Endometrial microvascular endothelial cells (primary cell): ENCODE measurements around the gene GCNT2. TPM values are rescaled to one million over a fixed set of nuclear protein-coding genes. Genes with fewer than 3 reads are reported as not detected.
"Not testable (repeated sequence)": the region's sequence is repeated elsewhere in the genome, so short reads cannot be mapped to it uniquely, and the experiment has no call there.

ENCODE experiments used
- in situ Hi-C: cut with HindIII; loops from 2 replicates; pipeline ENCODE4 v1.10.0; 2017; ENCODE audit warnings: low sequenced_read_pairs, low pct_unique_long_range_greater_than_20kb; ENCODE audit errors: inconsistent ontology term
- total RNA-seq: library from RNA; depleted of rRNA; stranded (reverse); fragments of >200 nt; gene quantifications from one replicate; pipeline ENCODE4 v1.2.3, GENCODE V29; 2015; ENCODE audit errors: inconsistent ontology term

GCNT2 gene
- total RNA-seq: 30.8 TPM

GRCh38 chr6:10521104-10521808 lies at the start of gene GCNT2:
GCNT2 (plus strand) TSS chr6:10521351; CDS start chr6:10528912, 7,561 bp downstream.
- in situ Hi-C loops: no loop called here

- in situ Hi-C loops: no loop called here
Observed at GRCh38 chr6:10472634-10473033, 48.5 kb upstream of the GCNT2 start.

DNA sequence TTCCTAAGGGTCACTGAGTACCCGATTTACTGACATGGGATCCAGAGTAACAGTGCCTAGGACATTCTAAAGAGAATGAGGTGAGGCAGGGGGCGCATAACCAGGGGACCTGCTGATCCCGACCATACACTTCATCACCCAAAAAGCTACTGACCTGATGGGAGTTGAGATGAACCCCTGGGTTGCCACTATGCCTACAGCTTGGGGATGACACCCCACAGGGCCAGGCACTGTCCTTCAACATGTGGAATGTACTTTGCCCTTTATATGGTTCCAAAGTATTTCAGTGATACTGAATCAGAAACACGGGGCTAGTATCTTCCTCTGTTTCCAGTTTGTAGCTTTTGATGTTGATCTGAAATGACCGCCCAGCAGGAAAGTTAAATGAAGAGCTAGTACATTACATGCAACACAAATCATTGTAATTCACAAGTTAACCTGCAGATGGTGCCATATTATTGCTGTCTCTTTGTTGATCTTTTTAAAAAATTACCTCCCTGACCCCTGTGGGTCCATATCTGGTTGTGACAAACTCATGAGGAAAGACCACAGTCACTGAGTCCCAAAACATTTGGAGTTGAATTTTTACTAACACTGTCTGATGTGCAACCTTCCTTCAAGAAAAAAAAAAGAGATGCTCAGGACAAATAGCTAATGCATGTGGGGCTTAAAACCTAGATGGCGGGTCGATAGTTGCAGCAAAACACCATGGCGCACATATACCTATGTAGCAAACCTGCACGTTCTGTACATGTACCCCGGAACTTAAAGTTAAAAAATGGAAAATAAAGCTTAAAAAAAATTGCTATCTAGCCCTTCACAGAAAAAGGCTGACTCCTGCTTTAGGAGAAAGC lies 42.7 kb upstream of the GCNT2 start:
- in situ Hi-C loops: no loop called here

GRCh38 chr6:10479939-10480700 lies 41.0 kb upstream of the GCNT2 start:
- in situ Hi-C loops: no loop called here

DNA sequence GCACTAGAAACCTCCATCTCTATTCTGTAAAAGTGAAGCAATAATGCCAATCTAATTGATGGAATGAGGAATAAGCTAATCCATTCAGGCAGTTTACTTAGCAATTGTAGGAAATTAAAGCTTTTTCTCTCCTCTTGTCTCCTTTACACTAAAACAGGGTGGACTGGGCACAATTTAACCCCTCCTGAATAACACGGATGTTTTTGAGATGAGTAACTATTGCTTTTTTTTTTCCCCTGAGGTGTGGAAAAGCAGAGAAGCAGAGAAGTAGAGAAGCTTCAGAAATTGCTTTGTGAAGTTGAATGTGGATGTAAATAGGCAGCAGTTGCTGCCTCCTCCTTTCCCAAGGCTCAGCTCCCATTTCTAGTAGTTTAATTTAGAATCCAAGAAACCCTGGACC lies 40.0 kb upstream of the GCNT2 start:
- in situ Hi-C loops: no loop called here

- in situ Hi-C loops: no loop called here
Observed at GRCh38 chr6:10482636-10483257, 38.4 kb upstream of the GCNT2 start.

GRCh38 chr6:10484912-10485311 lies 36.2 kb upstream of the GCNT2 start:
- in situ Hi-C loops: no loop called here

GRCh38 chr6:10485406-10485805 lies 35.7 kb upstream of the GCNT2 start:
- in situ Hi-C loops: no loop called here

DNA sequence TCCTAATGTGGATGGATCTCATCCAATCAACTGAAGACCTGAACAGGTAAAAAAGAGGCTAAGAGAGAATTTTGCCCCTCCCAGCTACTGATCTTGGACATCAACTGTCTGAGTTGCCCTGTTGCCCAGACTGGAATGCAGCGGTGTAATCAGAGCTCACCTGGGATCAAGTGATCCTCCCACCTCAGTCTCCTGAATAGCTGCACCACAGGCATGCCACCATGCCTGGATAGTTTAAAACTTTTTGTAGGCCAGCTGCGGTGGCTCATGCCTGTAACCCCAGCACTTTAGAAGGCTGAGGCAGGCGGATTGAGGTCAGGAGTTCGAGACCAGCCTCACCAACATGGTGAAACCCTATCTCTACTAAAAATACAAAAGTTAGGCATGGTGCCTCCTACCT lies 34.9 kb upstream of the GCNT2 start:
- in situ Hi-C loops: no loop called here

GRCh38 chr6:10486944-10487588 lies 34.1 kb upstream of the GCNT2 start:
- in situ Hi-C loops: not testable (repeated sequence)

- in situ Hi-C loops: no loop called here
Observed at GRCh38 chr6:10487668-10488327, 33.4 kb upstream of the GCNT2 start.

GRCh38 chr6:10491463-10491862 lies 29.7 kb upstream of the GCNT2 start:
- in situ Hi-C loops: no loop called here

DNA sequence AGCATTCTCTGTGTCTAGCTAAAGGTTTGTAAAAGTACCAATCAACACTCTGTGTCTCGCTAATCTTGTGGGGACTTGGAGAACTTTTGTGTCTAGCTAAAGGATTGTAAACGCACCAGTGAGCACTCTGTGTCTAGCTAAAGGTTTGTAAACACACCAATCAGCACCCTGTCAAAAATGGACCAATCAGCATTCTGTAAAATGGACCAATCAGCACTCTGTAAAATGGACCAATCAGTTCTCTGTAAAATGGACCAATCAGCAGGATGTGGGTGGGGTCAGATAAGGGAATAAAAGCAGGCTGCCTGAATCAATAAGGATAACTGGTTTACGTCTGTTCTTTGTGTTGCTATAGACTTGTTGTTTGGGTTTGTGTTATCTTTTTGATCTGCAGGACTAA lies 29.2 kb upstream of the GCNT2 start:
- in situ Hi-C loops: not testable (repeated sequence)

- in situ Hi-C loops: no loop called here
Observed at GRCh38 chr6:10495029-10495428, 26.1 kb upstream of the GCNT2 start.

- in situ Hi-C loops: no loop called here
Observed at GRCh38 chr6:10505529-10505928, 15.6 kb upstream of the GCNT2 start.

- in situ Hi-C loops: no loop called here
Observed at GRCh38 chr6:10507298-10507697, 13.9 kb upstream of the GCNT2 start.

DNA sequence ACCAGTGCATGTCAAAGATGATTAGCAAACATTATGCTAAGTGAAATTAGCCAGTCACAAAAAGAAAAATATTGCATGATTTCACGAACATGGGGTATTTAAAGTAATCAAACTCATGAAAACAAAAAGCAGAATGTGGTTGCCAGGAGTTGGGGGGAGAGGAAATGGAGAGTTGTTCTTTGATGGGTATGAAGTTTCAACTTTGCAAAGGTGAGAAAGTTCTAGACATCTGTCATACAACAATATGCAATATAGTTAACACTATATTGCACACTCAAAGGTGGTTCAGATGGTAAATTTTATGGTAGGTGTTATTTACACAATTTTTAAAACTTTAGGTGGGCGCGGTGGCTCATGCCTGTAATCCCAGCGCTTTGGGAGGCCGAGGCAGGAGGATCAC lies 13.4 kb upstream of the GCNT2 start:
- in situ Hi-C loops: no loop called here
